OCI-LY7 (cell line): ENCODE results near the gene TSPAN13. TPM values are rescaled to one million over a fixed set of nuclear protein-coding genes. Genes with fewer than 3 reads are reported as not detected.

Experiments used
- BruUV-seq: library from RNA; stranded (reverse); fragments of 400-500 nt; replicated peaks from 2 replicates; lab custom pipeline; 2021; lab: Mats Ljungman, UMichigan
- CTCF ChIA-PET: fragments of 300-600 bp; sonication (Branson Sonifier 250); formaldehyde crosslinking; loops from one replicate; lab custom pipeline; 2022; ENCODE audit warnings: antibody characterized with exemption; ENCODE audit not compliant: unreplicated experiment; lab: Charles Lee
- POLR2A ChIA-PET: fragments of 300-600 bp; sonication (Branson Sonifier 250); formaldehyde crosslinking; loops from one replicate; lab custom pipeline; 2022; ENCODE audit warnings: antibody characterized with exemption; lab: Charles Lee
- DNase-seq: peaks from one replicate; pipeline ENCODE4 v3.0.0-alpha.2; 2015; ENCODE audit warnings: low spot score
- H2AFZ ChIP-seq: fragments of 200-600 bp; sonication (generic), shearing (Covaris generic); 2 replicates; pipeline ENCODE4 v1.6.1; 2014; ENCODE audit warnings: mild to moderate bottlenecking, antibody characterized with exemption, low read length, moderate library complexity
- H3K27ac ChIP-seq: fragments of 200-600 bp; sonication (generic); 2 replicates; pipeline ENCODE4 v1.5.1; 2014; ENCODE audit warnings: mixed run types, low read depth, mild to moderate bottlenecking, moderate library complexity, low read length, inconsistent platforms; ENCODE audit not compliant: poor library complexity, severe bottlenecking
- H3K36me3 ChIP-seq: fragments of 200-600 bp; sonication (generic); 2 replicates; pipeline ENCODE4 v1.6.1; 2014; ENCODE audit warnings: mild to moderate bottlenecking, antibody characterized with exemption, low read length, moderate library complexity, mixed read lengths; ENCODE audit not compliant: insufficient read depth
- H3K4me1 ChIP-seq: fragments of 200-600 bp; sonication (generic); 2 replicates; pipeline ENCODE4 v1.5.1; 2014; ENCODE audit warnings: mild to moderate bottlenecking, low read length; ENCODE audit not compliant: insufficient read depth, poor library complexity, severe bottlenecking
- H3K4me2 ChIP-seq: fragments of 200-600 bp; sonication (generic); 2 replicates; pipeline ENCODE4 v1.6.1; 2014; ENCODE audit warnings: mild to moderate bottlenecking, low read length
- H3K4me3 ChIP-seq: fragments of 200-600 bp; sonication (generic); 2 replicates; pipeline ENCODE4 v1.5.1; 2014; ENCODE audit warnings: mild to moderate bottlenecking, low read depth, low read length; ENCODE audit not compliant: poor library complexity, severe bottlenecking
- H3K79me2 ChIP-seq: fragments of 200-600 bp; sonication (generic); 2 replicates; pipeline ENCODE4 v1.6.1; 2016; ENCODE audit warnings: low read depth, mild to moderate bottlenecking, low read length, moderate library complexity, mixed read lengths; ENCODE audit not compliant: insufficient read depth
- H3K9me2 ChIP-seq: fragments of 200-600 bp; sonication (generic); 2 replicates; pipeline ENCODE4 v1.6.1; 2016; ENCODE audit warnings: mild to moderate bottlenecking, low read length, mixed read lengths; ENCODE audit not compliant: insufficient read depth
- H3K9me3 ChIP-seq: fragments of 200-600 bp; sonication (generic); 2 replicates; pipeline ENCODE4 v1.6.1; 2014; ENCODE audit warnings: mild to moderate bottlenecking, mixed run types, low read length, mixed read lengths
- H4K20me1 ChIP-seq: fragments of 200-600 bp; sonication (generic); 2 replicates; pipeline ENCODE4 v1.6.1; 2014; ENCODE audit warnings: mild to moderate bottlenecking, antibody characterized with exemption, low read length, moderate library complexity, mixed read lengths; ENCODE audit not compliant: insufficient read depth
- CTCF ChIP-seq: fragments of 200-600 bp; sonication (generic); conservative IDR thresholded peaks from 2 replicates; pipeline ENCODE4 v1.5.1; 2014; ENCODE audit warnings: mild to moderate bottlenecking, antibody characterized with exemption, low read length, moderate library complexity, mixed read lengths
- EZH2phosphoT487 ChIP-seq: fragments of 200-600 bp; sonication (generic); IDR thresholded peaks from 2 replicates; pipeline ENCODE4 v1.6.1; 2018; ENCODE audit warnings: low read depth, borderline replicate concordance, mild to moderate bottlenecking, mixed run types, antibody characterized with exemption, low read length, moderate library complexity, mixed read lengths
- intact Hi-C: fragments of 100-400 bp; cut with micrococcal nuclease; formaldehyde crosslinking; loops from one replicate; pipeline ENCODE4 v1.10.0; 2022; ENCODE audit not compliant: unreplicated experiment
- total RNA-seq, 2 experiments: library from RNA; depleted of rRNA in 1 of 2; stranded (reverse); fragments of >200 nt in 1 of 2; shearing (Covaris generic) in 1 of 2; gene quantifications; 2 replicates each; pipeline ENCODE4 v1.2.3, GENCODE V29; 2014 to 2022

TSPAN13 gene
- total RNA-seq, 2 experiments from 2014 or later: 5.0 to 12.2 TPM

DNA sequence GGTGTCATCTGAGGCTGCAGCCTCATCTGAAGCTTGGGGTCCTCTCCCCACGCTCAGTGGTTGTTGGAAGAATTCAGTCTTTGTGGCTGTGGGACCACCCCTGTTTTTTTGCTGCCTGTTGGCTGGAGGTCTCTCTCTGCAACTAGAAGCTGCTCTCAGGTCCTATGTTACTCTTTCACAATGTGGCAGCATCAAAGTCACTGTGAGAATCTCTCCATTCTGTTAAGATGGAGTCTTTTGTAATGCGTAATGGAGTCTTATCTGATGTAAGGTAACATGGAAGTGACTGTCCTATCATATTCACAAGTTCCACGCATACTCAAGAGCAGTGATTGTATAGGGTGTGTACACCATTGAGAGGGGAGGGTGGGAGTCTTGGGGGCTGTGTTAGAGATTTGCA lies 24.9 kb downstream of the TSPAN13 start:
- H3K4me1 ChIP-seq: no peaks in the 10 kb centered on the region
- no peak overlapping the region for H3K27ac ChIP-seq
- H3K9me2 ChIP-seq: no peaks in the 10 kb centered on the region
- DNase-seq: no peak
- no peaks in the 10 kb centered on the region for H3K79me2 ChIP-seq
- H3K4me3 ChIP-seq: no peak overlapping the region
- H3K9me3 ChIP-seq: no peaks in the 10 kb centered on the region
- CTCF ChIA-PET: no interaction called here
- H3K36me3 ChIP-seq: no peaks in the 10 kb centered on the region
- BruUV-seq: no TSS peak
- no peaks in the 10 kb centered on the region for H4K20me1 ChIP-seq
- no peak overlapping the region for H3K4me2 ChIP-seq
- intact Hi-C loops: no loop called here
- TF ChIP-seq EZH2phosphoT487 (no peak), CTCF (no peak)
- H2AFZ ChIP-seq: no peak overlapping the region
- POLR2A ChIA-PET: no interaction called here

DNA sequence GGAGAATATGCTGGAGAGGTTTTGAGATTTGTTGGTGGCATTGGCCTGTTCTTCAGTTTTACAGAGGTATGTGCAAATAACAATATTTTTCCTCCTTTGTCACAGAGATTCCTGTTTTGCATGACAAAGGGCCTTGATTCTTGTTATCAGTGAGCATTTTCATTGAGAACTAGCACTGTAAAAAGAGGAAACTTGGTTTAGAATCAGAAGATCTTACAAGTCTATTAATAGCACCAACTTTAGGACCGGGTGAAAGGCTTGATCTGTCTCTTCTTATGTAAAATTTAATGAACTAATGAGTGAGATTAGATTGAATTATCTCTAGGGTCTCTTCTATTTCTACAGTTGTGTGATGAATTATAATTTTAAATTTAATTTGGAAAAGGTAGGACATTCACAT lies 25.5 kb downstream of the TSPAN13 start:
- no peak for TF ChIP-seq CTCF
- no TSS peak for BruUV-seq
- H4K20me1 ChIP-seq: no peaks in the 10 kb centered on the region

GRCh38 chr7:16780596-16780995 lies 27.0 kb downstream of the TSPAN13 start:
- Histone ChIP-seq H3K9me2 (no peaks in the 10 kb centered on the region), H3K27ac (no peak overlapping the region), H3K79me2 (no peaks in the 10 kb centered on the region), H3K4me2 (no peak overlapping the region), H2AFZ (no peak overlapping the region), H3K4me1 (no peaks in the 10 kb centered on the region), H4K20me1 (no peaks in the 10 kb centered on the region), H3K9me3 (no peaks in the 10 kb centered on the region), H3K4me3 (no peak overlapping the region), H3K36me3 (no peaks in the 10 kb centered on the region)
- ChIA-PET CTCF (no interaction called here), POLR2A (interaction anchor here (1.3 to 2.7 kb wide), 2 partner anchors 10 to 12 kb away, joined by 3 to 10 read pairs; no protein-coding TSS in a partner anchor)
- no TSS peak for BruUV-seq
- DNase-seq: no peak
- intact Hi-C loops: no loop called here
- no peak for TF ChIP-seq CTCF
- no peak for TF ChIP-seq EZH2phosphoT487

More for the DNA sequence above, 25.5 kb downstream of the TSPAN13 start:
- no peaks in the 10 kb centered on the region for H3K9me3 ChIP-seq
- intact Hi-C loops: no loop called here
- ChIA-PET POLR2A (no interaction called here), CTCF (no interaction called here)
- H3K9me2 ChIP-seq: no peaks in the 10 kb centered on the region
- no peak overlapping the region for H2AFZ ChIP-seq
- H3K27ac ChIP-seq: no peak overlapping the region
- no peak overlapping the region for H3K4me2 ChIP-seq
- no peaks in the 10 kb centered on the region for H3K79me2 ChIP-seq
- no peak for DNase-seq
- H3K4me1 ChIP-seq: no peaks in the 10 kb centered on the region
- no peaks in the 10 kb centered on the region for H3K36me3 ChIP-seq
- no peak overlapping the region for H3K4me3 ChIP-seq
